NCI-H748 treated with DMSO at 0.1 percent for 48 hours (cell line): ENCODE data around the gene RFX3.
"Not testable (repeated sequence)": the region's sequence is repeated elsewhere in the genome, so short reads cannot be mapped to it uniquely, and the experiment has no call there.

ENCODE experiments used
- DNase-seq: peaks from one replicate; lab custom pipeline; 2025; lab: John Stamatoyannopoulos, UW

RFX3 gene

DNA sequence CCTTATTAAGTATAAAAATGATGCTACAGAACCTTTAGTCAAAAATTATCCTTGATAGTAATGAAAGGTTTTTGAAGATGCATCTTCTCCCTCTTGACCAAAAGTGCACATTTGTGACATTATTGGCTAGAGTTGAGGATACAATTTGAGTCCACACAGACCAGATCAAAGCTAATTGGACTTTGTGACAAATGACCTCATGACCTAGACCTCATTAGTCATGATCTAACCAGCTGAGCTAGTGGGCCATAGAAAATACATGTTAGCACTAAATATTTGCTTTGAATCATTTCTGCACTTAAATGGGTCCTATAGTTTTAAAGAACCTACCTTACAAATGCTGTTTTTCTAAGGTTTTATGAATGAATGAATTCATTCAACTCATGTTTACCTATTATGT lies 182.1 kb downstream of the RFX3 start:
- no peak for DNase-seq

DNA sequence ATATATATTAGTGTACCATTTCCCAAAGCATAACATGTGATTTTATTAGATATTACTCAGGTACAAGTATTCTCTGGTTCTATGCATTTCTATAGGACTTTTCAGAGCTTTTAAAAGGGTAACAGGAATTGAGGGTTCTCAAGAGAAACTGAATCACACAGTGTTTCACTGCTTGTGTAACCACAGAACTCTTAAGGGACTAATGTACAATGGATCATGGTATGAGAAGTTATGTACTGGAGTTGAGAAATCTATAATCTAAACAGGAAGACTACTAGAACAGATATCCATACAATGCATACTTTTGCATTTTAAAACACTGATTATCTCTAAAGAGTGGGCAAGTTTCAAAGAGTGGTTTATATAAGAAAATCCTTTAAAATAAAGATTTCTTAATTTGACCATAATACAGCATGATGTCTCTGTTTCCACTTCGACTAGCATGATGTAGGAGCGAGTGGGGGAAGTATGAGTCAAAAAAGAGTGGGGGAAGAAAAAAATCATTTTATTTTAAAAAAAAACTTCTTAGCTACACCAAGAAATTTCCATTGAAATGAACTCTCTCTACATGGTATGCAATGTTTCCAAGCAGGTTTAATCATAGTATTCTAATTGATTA lies 183.5 kb downstream of the RFX3 start:
- no peak for DNase-seq

DNA sequence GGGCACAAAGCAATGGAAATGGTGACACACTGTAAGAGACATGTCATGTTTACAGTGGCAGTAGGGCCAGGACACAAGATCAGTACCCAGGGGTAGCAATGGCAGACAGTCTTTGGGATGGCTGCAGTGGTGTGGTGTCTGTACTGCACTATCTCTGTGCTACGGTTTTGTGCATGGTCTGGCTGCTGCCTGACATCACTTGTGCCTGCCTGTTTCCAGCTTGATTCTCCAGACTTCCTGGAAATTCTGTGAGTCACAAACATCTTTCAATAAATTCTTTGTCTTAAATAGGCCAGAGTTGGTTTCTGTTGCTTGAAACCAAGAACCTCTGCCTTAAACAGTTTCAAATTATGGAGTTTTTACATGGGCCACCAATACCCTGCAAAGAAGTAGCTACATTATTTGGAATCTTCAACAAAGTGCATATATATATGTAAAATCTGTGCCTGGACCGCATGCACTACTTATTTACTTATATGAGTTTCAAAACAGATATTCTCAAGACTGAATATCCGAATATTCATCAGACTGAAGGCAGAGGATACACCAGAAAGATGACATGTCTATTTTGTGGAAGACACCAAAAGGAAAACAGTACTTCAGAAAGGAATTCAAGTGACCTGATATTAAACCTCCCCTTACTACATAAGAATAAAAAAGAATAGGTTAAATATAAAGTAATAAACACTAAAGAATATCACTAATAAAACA lies 188.1 kb downstream of the RFX3 start:
- DNase-seq: no peak

DNA sequence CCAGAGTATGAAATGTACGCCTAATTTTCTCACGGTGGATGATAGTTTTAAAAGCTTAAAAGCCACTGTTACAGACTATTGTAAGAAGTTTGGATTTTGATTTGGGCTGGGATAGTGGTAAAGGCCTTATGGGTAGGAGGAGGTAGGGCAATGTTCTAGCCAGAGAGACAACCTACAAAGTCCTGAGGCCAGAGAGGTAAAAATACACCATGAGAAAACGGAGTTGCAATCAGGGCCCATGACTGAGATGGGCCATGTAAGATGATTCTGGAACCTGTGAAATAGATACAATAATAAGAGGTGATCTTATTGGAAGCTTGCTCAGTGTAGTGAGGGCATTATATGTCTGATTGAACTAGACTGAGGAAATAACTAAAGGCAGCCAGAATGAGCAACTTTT lies 188.8 kb downstream of the RFX3 start:
- DNase-seq: no peak

DNA sequence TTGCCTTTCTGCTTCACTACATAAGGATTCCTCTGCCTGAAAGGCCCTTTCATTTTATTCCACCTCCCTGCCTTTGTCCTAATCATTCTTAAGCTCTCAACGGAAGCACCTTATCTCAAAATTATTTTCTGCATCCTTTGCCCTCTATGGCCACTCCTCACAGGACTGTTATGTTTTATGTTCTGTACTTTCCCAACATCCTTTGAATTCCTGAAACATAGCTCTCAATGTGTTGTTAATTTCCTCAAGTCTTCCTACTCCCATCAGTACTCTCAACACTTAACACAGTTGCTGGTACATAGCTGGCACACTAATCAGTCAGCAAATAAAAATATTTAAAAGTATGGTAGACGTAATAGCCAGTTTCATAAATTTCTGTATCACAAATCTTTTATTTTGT lies 193.0 kb downstream of the RFX3 start:
- no peak for DNase-seq

DNA sequence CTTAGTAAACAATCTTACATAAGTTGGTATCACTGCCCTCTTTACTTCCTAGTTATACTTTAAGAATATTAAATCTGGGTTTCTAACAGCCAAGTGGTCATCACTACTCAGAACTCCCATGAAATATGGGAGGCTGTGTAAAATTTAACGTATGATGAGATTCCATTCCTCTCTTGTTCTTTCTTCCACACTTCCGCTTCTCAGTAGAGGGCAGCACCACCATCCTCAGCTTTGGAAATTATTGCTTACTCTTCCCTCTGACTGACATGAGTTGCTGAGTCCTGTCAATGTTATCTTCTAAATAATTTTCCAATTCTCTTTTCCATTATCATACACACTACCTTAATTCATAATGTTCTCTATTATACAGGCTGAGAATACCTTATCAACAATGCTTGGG lies 194.0 kb downstream of the RFX3 start:
- DNase-seq: no peak

DNA sequence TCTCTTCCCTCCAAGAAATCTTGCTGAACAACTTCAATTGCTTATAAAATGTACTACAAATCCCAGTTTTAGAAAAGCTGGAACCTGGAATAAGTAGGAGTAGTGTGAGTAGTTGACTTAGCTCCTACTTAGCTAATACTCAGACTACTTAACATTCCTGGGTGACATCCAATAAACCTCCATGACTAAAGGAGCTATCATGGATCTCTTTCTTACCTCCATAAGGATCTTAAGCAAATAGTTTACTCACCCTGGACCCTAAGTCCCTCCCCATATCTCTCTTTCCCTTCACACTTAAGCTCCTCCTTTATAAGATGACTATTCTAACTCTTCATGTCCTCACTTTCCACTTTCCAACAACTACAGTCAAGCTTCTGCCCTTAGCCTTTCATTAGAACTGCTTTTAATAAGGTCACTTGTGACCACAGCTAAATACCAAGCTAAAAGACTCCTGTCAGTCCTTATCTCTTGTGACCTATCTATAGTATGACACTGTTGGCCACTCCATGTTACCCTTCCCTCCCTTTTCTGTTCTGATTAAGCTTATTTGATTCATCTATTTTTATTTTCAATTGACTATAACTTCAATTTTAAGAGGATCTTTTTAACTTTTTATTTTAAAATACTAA lies 194.9 kb downstream of the RFX3 start:
- no peak for DNase-seq

DNA sequence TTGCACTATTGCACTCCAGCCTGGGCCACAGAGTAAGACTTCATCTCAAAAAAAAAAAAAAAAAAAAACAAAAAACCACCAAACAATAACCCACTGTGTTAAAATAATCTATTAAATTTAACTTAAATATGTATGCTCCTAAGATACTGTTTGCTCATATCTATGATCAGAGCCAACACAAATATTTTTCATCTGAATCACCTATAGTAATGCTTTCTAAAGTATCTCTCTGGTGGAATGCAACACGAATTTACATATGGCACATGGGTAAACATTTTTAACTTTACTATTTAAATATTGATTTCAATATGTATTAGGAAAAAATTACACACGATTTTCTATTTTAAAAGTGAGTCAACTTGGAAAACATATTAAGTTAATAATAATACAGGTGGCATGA lies 196.4 kb downstream of the RFX3 start:
- DNase-seq: no peak

DNA sequence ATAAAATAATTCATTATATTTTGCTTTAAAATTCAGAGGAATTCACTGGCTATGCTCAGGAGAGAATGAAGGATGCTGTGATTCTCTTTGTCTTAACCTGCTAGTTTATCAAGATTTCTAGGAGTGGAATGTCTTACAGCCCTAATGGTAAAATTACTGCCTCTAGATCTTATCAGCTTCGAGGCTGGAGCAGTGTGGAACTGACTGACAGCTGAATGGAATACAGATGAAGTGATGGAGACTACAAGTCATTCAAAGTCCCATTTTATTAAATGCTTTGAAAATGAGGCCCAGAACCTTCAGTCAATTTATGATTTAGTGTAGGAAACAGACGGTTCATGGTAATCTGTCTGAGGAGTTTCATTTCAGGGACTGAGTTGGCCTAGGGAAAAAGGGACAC lies 202.1 kb downstream of the RFX3 start:
- DNase-seq: no peak

DNA sequence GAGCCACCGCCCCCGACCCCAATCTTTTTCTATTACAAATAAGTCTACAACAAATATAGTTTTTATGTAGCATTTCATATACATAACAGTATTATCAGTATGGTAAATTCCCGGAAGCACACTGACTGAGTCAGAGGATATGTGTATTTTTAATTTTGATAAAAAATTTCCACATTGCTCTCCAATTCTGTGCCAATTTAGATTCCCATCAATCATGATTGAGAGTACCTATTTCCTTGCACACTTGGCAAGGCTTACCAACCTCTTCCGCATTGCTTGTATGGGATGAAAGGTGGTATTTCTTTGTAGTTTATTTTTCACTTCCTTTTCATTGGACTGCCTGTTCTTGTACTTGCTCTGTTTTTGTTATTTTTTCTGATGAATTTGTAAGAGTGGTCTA lies 204.6 kb downstream of the RFX3 start:
- DNase-seq: no peak

DNA sequence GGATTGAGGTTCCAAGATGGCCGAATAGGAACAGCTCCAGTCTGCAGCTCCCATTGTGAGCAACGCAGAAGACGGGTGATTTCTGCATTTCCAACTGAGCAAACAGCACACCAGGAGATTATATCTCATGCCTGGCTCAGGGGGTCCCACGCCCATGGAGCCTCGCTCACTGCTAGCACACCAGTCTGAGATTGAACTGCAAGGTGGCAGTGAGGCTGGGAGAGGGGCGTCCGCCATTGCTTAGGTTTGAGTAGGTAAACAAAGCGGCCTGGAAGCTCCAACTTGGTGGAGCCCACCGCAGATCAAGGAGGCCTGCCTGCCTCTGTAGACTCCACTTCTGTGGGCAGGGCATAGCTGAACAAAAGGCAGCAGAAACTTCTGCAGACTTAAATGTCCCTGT lies 213.2 kb downstream of the RFX3 start:
- not testable (repeated sequence) for DNase-seq

DNA sequence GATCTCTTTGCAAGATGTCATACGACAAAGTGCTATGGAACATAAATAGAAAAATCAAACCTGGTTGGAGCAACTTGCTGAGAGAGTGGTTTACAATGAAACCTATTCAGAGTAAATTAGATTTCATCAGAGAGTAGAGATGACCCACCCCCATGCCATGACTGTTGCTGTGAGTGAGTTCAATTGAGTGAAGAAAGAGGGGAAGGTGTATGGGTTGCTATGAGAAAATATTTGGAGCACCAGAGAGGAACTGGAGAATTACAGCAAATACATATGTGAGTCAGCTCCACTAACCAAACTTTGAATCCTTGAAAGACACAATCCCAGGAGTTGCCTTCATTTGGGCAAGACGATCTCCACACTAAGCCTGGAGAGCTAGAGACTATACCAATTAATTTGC lies 217.2 kb downstream of the RFX3 start:
- DNase-seq: no peak

DNA sequence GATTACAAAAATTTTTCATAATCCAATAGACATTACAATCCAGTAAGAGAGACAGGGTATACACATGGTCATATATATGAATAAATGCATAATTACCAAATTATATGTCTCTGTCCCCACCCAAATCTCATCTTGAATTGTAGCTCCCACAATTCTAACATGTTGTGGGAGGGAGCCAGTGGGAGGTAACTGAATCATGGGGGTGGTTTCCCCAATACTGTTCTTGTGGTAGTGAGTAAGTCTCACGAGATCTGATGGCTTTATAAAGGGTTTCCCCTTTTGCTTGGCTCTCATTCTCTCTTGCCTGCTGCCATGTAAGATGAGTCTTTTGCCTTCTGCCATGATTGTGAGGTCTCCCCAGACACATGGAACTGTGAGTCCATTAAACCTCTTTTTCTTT lies 221.4 kb downstream of the RFX3 start:
- DNase-seq: not testable (repeated sequence)

DNA sequence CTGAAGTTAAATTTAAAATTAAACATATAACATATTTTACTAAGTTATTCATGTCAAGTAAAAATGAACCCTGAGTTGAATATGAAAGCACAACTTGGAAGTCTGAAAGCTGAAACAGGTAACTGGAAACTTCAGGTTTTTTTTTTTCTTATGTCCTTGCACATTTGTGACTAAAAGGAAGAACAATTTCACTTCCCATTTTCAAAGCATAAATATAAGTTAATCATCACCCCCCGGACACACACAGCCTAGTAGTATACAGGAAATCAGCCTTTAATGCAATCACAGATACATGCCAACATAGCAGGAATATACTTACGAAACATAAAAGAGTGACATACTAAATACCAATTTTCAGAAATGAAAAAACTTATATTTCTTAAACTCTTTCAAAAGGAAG lies 225.9 kb downstream of the RFX3 start:
- DNase-seq: no peak

DNA sequence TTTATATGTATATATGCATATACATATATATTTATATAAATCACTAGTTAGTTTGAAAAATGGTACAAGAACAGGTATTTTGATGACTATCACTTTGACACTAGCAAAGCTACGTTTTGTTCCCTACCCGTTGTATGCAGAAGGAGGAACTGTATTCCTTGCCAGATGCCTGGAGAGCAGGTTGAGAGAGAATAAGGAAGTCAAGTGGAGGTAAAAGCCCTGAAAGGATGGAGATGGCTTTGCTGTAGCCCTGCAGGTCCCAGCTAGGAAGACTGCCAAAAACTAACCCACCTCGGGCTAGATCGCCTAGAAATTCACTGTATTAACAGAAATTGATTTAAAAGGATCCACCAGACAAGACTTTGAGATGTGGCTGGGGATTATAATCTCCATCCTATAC lies 229.3 kb downstream of the RFX3 start:
- no peak for DNase-seq

DNA sequence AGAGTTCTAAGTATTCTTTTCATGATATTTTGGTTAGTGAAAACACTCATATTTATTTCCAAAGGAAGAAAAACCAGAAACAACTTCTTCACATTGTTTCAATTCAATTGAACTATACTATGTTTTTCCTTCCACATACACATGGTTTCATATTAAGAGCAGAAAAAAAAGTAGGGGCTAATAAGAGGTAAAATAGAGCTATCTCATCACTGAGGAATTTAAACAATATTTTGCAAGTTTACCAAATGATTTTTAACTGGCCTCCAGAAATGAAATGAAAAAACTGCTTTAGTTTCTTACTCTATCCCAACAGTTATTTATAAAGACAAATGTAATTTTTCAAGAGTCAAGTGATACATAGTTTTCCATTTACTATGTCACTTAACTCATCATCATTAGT lies 233.5 kb downstream of the RFX3 start:
- DNase-seq: no peak

DNA sequence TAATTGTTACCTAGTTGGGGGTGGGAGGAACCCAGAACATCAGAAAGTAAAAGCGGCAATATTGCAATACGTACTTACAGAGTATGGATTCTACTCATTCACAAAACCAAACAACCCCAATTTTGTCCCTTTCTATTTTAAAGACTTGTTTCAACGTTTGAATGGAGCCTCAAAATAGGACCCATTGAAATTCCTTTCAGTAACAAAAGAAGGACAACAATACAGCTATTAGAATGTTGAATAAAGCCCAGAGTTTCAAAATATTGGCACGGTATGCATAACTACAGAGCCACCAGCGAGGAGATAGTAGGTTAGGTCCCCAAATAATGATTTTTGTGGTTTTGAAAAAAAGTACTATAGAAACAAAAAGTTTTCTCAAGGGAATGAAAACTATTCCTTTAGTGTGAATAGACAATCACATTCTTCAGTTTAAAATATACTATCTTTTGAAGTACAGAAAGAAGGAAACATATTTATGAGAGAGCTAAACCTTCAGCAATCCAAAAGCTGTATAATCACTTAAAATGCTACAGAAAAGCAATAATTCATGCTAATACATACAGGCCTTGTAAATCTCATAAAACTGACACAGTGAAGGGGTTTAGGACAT lies 235.5 kb downstream of the RFX3 start:
- DNase-seq: no peak

DNA sequence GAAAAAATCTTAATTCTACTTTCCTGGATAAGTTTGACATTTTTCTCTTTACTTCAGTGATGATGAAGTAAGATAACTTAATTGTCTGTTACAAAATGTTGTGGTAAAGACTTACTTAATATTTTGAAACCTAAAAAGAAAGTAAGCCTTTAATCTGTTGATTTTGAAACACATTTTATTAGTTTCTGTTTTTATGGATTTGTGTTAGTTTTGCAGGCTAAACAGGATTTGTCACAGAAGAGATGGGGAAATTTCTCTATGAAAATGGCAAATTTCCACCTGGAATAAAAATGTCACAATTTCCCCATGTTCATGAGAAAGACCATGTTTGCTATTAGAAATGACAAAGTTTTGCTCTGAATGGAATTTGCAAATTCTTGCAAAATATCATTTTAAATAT lies 237.1 kb downstream of the RFX3 start:
- DNase-seq: no peak

DNA sequence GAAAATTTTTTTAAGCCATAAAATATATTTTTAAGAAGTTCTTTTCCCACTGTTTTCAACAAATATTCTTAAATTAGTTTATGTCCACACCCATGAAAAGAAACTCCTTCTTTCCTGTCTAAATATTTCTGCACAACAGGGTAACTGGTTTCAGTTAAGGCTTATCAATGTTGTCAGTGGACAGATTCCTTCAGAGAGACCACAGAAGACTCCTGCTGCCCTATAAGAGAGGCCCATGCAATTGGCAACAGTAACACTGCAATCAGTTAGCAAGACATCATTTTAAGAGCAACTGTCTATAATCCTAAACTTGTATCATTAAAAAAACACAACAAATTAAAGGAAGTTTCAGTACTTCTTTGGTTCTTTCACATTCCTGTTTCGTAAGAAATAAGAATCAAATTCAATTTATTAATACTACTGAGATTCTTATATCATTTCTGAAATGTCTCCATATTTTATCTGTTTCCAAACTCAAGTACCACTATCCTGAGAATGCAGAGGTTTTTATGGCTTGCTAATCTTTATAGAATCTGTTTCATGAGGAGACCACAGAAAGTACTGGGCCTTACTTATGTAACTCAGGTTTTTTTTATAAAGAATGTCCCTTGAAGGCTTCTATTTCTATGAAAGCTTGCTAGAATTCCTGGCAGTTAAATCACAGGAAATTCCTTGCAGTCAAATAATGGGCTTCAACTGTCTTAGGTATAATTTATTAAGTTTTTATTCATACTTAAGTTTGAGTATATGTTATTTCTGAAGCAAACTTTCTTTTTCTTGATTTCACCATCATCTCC lies 240.2 kb downstream of the RFX3 start:
- DNase-seq: no peak

DNA sequence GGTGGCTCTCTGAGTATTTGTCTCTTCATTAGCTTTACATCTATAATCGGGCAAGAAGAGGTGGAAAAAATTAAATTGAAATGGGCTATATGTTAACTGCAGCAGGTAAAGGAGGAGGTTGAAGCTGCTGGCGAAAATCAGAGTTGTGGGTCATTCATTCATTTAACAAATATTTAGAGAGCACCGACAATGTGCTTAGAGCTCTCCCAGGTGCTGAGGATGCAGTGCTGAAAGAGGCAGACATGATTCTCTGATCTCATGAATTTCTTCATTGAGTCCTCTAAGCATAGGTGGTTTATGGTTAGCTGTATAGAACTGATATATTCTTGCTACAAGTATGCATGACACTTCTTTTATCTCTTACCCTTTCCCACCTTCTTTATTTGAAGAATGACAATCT lies 243.4 kb downstream of the RFX3 start:
- DNase-seq: no peak

DNA sequence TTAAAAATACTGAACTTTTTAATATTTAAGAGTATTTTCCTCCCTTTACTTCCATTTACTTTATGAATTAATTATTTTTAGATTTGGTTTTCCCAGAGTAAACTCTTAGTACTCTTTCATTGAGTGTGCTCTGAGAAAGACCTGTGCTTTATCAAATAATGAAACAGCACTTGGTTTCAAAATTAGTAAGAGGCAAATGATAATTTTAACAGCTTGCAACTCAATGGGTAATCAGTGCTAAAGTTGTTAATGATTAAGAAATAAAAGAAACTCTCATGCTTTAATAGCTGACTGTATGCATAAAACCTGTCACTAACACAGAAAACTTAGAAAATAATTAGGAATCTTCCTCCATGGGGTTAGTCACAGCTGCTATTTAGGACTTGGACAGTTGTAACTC lies 244.4 kb downstream of the RFX3 start:
- no peak for DNase-seq

DNA sequence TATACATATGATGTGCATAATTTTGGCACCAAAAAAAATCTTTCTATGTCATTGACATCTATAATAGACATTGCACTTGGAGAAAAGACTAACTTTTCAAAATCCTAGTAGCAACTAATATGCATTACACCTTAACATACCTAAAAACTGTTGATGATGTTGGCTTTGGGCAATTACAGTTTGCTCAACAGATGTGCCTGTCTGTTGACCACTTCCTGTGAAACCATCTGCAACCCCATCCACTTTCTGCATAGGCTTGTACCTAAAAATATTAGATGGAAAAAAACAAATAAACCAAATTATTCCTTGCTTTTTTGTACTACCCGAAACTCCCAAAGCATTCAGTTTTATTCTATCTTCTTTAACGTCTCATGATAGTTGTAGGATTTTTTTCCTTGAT lies 248.6 kb downstream of the RFX3 start:
- no peak for DNase-seq

DNA sequence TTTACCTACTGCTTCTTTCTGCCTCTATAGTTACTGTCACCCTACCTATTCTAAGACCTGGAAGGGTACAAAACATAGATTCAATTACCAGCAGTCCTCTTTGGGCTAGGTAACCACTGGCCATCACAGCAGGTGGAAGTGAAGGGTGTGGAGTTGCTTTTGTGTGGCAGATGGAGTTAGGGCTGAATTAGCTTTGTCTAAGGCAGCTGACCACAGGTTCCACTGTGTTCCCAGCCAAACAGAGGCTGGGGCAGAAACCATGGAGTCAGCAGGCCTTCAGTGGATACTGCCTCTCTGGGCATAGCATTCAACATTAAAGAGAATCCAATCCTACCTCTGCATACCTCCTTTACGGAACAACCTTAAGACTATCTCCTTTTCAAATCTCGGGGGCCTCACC lies 254.2 kb downstream of the RFX3 start:
- no peak for DNase-seq
